OCI-LY1 (cell line): ENCODE results near the gene CFAP206.

Source experiments
- CTCF ChIP-seq: fragments of 200-600 bp; sonication (generic), shearing (Covaris generic); IDR thresholded peaks from 2 replicates; pipeline ENCODE4 v1.5.1; 2017; ENCODE audit warnings: mild to moderate bottlenecking, antibody characterized with exemption, low read length, moderate library complexity, mixed read lengths
- EZH2 ChIP-seq: fragments of 200-600 bp; sonication (generic), shearing (Covaris generic); IDR thresholded peaks from 2 replicates; pipeline ENCODE4 v1.8.0; 2017; ENCODE audit warnings: borderline replicate concordance, mixed run types, mild to moderate bottlenecking, antibody characterized with exemption, low read length, moderate library complexity, mixed read lengths

GRCh38 chr6:87420360-87420759 lies 12.6 kb downstream of the CFAP206 start:
- TF ChIP-seq CTCF: no peak
- TF ChIP-seq EZH2: no peak
